Testis (tissue), 2 donors: ENCODE measurements around the gene PPP2R2D.

Source experiments
- CTCF ChIP-seq, 3 experiments: fragments of 450-650 bp in 2 of 3; fragments of 200-600 bp in 1 of 3; sonication (generic) in 1 of 3; IDR thresholded peaks; one replicate each; pipeline ENCODE4 v1.5.1; 2016 to 2019; ENCODE audit warnings: antibody characterized with exemption in 3 of 3, mild to moderate bottlenecking in 2 of 3, moderate library complexity in 1 of 3
- POLR2A ChIP-seq: fragments of 450-650 bp; IDR thresholded peaks from one replicate; pipeline ENCODE4 v1.6.1; 2017; ENCODE audit warnings: antibody characterized with exemption, mild to moderate bottlenecking, moderate library complexity

- TF ChIP-seq CTCF (IDR thresholded peaks at IDR 0.05), result peak; percentile 31 to 66 (median 62)
- TF ChIP-seq POLR2A, result no peak
Measured at GRCh38 chr10:131874991-131875451, 25.8 kb upstream of the PPP2R2D start.
